ENCODE data around the gene GSTCD.

- no peak for TF ChIP-seq CTCF (conservative IDR thresholded peaks at IDR 0.05; ENCODE audit: low read depth, low read length)
- no peak for TF ChIP-seq EZH2 (IDR thresholded peaks at IDR 0.05; ENCODE audit: borderline replicate concordance, low read depth, low read length, poor library complexity, severe bottlenecking)
These were observed 47.6 kb upstream of the GSTCD start for GRCh38 chr4:105661028-105661427.
